ENCODE data around the gene PMM1.

DNA sequence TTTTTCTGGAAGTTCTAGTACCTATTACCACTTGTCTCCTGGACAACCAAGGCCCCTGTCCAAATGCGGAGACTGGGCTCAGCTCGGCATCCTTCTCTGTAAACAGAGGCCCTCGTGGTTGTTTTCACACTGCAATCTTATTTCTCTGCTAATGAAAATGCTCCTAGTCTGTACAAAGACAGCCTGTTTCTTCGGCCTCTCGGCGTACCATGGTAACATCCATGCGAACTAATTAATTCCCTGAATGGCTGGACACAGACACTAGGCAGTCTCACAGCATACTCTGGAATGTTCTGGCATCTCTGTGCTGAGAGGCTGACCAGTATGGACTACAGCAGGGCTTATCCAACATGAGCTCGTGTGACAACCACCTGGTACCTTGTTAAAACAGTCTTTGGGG, 51.1 kb downstream of the PMM1 start:
- TF ChIP-seq, protein P1, sequence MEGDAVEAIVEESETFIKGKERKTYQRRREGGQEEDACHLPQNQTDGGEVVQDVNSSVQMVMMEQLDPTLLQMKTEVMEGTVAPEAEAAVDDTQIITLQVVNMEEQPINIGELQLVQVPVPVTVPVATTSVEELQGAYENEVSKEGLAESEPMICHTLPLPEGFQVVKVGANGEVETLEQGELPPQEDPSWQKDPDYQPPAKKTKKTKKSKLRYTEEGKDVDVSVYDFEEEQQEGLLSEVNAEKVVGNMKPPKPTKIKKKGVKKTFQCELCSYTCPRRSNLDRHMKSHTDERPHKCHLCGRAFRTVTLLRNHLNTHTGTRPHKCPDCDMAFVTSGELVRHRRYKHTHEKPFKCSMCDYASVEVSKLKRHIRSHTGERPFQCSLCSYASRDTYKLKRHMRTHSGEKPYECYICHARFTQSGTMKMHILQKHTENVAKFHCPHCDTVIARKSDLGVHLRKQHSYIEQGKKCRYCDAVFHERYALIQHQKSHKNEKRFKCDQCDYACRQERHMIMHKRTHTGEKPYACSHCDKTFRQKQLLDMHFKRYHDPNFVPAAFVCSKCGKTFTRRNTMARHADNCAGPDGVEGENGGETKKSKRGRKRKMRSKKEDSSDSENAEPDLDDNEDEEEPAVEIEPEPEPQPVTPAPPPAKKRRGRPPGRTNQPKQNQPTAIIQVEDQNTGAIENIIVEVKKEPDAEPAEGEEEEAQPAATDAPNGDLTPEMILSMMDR (IDR thresholded peaks at IDR 0.05 in 4 of 5, conservative IDR thresholded peaks at IDR 0.05 in 1 of 5) = no peak
- TF ChIP-seq POLR2A (IDR thresholded peaks at IDR 0.05) = no peak

Measured in gastrocnemius medialis (tissue), 4 donors.